ENCODE measurements around the gene GPR21. TPM values are rescaled to one million over a fixed set of nuclear protein-coding genes. Genes with fewer than 3 reads are reported as not detected.

GPR21 gene
- polyA plus RNA-seq, 4 donors, result 0.62 to 0.65 TPM; not detected in 2

DNA sequence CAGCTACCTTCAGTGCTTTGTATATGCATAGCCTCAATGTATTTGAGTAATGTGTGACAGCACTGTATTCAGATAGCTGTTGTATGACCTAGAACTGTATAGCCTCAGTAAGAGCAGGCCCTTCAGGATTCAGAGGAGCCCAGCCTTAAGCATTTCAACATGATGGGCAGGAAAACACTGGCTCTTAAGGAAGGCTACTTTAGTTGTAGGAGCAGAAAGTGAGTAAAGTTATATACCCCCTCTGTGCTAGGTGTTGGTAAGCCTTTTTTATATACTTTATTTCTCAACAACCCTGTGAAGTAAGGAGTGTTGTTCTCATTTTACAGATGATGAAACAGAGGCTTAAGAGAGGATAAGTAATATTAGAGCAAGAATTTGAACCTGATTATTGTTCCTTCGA lies 1.5 kb upstream of the GPR21 start:
- no peak for DNase-seq (ENCODE audit: low read depth in 4 of 4, low spot score in 2 of 4)

DNA sequence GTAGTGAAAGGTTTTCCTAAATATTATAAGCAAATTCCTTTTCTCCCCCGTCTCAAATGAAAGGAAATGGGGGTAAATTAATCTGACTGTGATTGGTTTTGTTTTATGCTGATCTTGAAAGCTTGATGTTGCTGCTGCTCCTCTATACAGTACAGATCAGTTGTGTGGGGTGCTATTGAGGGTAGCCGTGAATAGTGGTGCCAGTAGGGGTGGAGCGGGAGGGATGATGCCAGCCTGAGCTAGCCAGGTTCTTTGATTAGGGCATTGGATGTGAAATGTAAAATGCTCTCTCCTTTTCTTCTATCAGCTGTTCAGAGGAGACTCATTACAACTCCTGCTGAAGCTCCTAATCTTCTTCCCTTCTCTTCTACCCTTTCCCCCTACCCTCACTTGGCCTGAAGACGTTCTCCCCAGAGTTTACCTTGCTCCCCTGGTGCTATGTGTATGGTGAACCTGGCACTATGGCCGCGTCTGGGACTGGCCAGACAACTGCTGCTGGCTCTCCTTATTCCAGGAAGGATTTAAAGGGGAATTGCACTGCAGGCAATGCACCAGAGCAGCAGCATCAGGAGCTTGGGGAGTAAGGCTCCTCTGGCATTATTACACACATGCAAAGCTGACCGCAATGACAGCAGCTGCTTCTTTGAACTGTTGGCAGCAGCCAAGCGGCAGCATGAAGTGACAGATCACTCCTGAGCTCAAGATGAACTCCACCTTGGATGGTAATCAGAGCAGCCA lies 566 bp downstream of the GPR21 start:
- no peak for DNase-seq (ENCODE audit: low read depth in 4 of 4, low spot score in 2 of 4)

DNA sequence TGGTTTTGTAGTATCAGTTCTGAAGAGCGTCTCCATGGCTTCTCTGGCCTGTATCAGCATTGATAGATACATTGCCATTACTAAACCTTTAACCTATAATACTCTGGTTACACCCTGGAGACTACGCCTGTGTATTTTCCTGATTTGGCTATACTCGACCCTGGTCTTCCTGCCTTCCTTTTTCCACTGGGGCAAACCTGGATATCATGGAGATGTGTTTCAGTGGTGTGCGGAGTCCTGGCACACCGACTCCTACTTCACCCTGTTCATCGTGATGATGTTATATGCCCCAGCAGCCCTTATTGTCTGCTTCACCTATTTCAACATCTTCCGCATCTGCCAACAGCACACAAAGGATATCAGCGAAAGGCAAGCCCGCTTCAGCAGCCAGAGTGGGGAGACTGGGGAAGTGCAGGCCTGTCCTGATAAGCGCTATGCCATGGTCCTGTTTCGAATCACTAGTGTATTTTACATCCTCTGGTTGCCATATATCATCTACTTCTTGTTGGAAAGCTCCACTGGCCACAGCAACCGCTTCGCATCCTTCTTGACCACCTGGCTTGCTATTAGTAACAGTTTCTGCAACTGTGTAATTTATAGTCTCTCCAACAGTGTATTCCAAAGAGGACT lies 1.5 kb downstream of the GPR21 start:
- DNase-seq (ENCODE audit: low read depth in 4 of 4, low spot score in 2 of 4), result no peak

DNA sequence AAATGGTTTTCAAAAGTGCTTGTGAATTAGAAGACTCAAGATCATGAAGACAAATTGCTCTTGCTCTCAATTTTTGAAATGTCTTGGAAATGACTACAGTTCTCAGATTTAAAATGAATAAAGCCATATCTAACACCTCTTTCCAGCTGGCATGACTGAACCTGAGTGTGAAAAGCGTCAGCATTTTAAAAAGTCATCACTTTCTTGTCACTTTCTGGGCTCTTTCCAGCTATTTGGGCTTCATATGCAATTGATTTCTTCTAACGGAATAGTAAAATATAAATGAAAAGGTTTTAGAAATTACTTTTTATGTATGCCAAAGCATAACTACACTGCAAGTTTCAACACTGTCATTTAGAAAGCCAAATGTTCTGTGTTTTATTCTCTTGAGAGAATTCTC lies 2.3 kb downstream of the GPR21 start:
- DNase-seq (ENCODE audit: low read depth in 4 of 4, low spot score in 2 of 4), result no peak

DNA sequence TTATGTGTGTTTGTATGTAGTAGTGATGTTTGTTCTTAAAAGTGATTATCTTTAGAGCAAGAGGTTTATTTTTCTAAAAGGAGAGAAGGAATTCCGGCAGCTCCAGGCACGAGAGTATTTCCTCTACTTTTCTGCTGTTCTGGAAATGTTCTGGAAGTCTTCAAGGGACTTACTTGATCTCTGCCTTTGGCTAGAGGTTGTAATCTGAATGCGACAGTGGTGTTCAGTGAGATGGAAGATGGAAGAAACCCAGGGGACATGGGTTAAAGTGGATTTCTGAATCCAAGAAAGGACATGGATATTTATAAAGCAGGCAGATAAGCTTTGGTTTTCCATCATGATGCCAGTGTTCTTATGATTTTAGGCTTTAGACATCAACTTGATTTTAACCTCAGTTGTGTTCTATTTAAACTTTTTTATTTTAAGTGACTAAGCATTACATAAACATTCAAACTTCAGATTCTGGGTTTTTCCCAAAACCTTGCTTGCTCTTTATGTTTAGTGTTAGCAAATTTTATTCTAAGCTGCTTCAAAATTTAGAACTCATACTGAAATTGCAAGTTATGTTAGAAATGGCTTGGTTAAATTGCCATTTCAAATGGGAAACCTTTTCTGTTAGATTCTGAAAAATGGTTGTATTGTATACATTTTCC lies 3.6 kb downstream of the GPR21 start:
- DNase-seq (ENCODE audit: low read depth in 4 of 4, low spot score in 2 of 4), result no peak

DNA sequence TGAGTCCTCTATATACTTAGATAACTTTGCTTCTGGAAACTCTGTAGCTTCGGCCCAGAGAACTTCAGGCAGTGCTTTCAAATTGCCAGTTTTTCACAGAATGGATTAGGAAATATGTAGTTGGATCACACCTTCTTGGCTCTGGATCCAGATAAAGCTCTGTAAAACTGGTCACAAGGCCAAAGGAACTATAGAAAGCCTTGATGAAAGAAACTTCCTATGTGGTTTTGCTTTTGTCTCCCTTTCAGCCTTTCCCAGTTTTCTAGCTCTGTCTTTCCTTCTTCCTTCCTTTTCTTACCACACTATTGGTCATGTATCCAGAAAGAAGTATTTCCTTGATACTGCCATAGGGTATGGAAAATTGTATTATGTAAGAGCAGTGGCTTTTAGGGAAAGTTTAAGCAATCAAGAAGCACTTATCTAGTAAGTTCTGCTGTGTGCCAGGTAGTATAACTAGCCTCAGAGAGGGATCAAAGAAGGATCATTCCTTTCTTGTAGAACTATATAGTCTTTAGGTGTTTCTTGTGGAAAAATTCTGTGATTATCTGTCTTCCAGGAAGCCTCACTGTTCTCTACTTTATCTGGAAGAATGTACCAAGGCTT lies 6.3 kb downstream of the GPR21 start:
- DNase-seq (ENCODE audit: low read depth in 4 of 4, low spot score in 2 of 4), result no peak

DNA sequence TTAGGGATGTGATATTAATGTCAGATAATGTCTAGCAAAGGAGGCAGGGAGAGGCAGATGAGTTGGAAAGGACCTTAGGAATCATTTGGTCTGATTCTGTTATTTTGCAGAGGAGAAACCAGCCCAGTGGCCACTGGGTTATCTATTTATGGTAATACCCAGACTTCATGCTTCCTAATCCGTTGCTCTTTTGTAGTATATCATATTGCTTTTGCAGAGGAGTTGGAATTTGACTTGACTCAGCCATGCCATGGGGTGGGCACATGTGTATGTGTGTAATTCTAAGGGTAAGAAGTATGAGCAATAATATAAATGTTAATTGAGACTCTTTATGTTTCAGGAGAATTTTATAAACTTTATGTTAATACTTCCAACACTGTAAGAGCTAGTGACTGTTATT lies 7.3 kb downstream of the GPR21 start:
- no peak for DNase-seq (ENCODE audit: low read depth in 4 of 4, low spot score in 2 of 4)

DNA sequence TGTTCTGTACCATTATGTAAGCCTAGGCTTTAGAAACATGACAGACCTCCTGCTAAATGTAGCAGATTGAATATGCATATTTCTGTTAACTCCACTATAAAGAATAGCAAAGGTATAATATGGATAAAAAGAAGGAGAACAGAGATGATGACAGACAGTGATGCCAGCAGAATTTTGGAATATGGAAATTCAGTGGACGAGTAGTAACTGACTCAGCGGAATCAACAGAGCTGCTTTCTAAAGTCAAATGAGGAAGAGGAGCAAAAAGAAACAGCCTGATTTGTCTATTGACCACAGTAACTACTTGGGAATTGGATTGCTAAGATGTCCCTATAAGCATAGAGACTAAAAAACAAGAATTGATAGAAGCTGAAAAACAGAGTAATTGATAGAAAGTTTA lies 8.0 kb downstream of the GPR21 start:
- no peak for DNase-seq (ENCODE audit: low read depth in 4 of 4, low spot score in 2 of 4)

DNA sequence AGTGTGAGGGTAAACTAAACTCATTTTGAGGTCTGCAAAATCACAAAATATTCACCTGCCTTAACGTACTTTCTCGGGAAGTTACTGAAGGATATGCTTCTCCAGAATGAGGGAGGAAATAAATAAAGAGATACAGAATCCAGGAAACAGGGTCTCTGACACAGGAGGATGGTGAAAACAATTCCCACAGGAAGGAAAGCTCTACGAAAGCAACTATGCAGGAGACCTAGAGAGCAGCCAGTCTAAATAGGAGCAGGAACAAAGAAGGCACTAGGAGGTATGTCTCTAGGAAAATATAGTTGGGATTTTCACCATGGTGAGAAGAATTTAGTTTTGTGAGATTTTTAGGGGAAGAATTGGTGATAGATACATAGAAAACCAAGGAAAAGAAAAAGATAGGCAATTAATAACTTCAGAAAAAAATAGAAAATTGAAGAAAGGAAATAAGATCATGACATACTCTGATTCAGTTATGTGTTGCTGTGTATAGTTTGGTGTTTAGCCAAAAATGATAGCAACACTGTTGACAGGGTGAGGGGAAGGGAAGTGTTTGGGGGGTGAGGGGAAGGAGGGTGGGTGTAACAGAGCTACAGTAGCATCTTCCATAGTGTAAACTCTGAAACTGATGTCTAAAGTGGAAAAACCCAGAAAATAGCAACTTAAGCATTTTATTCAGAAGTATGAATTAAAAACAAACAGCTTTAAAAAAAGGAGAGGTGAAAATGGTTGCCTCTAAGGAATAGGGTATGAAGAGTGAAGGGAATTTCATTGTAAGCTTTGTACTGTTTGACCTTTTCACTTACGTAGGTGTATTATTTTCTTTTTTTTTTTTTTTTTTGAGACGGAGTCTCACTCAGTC lies 9.8 kb downstream of the GPR21 start:
- DNase-seq (ENCODE audit: low read depth in 4 of 4, low spot score in 2 of 4), result no peak

DNA sequence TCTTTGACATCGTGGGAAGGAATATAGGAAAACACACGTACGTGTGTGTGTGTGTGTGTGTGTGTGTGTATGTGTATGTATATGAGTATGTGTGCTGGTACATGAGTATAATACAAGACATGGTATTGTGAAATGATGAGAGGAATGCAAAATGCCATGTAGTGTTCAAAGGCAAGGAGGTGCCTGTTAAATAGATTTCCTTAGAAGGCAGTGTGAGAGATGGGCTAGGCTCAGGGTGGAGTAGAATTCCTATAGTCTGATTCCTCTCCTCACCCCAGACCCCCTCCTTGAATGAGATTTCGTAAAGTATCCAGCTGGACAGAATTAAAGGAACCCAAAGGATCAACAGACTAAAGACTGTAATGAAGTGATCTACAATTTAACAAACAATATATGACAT lies 11.1 kb downstream of the GPR21 start:
- DNase-seq (ENCODE audit: low read depth in 4 of 4, low spot score in 2 of 4), result no peak

DNA sequence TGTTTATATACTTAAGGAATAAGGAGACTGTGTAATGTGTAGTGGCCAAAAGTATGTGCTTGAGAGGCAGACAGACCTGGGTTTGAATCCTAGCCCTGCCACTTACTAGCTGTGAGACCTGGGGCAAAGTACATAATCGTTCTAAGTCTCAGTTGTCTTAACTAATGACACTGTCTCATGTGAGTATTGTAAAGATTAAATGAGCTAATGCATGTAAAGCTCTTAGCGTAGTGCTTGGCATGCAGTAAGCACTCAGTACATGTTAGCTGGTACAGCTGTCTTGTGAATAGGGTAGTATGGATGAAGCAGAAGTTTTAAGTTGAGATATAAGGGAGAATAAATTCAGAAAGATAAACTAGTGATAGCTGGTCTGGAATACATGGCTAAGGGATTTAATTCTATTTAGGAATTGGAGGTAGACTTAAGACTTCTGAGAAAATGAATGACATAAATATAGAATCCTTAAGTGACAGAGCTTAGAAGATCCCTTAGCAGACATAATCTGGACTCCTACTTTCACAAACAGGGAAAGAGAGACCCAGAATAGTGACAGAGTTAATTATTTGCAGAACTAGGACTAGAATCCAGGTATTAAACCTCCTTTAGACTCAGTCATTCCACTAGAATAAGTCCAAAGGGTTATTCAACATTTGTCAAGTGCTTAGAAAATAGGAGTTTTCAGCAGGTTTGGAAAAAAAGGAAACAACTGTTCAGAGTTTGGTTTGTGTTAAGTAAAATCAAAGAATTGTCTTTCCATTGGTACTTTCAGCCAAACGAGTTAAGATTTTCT lies 13.1 kb downstream of the GPR21 start:
- DNase-seq (ENCODE audit: low read depth in 4 of 4, low spot score in 2 of 4), result no peak

DNA sequence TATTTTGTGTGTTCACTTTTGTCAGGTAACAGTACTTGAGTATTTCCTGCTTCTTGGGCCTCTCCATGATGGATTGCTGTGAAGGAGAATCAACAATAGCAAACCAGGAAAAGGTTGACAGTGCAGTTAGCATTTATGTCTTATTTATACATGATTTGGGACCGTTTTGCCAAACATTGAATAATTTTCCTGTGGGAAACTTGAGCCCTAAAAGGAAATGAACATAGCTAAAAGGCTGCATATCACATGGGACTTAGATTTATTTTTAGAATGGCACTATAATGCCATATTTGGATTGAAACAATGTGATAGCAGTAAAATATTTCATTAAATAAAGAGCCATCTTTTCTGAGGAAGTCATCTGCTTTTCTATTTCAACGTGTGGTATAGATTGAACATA lies 15.3 kb downstream of the GPR21 start:
- no peak for DNase-seq (ENCODE audit: low read depth in 4 of 4, low spot score in 2 of 4)

DNA sequence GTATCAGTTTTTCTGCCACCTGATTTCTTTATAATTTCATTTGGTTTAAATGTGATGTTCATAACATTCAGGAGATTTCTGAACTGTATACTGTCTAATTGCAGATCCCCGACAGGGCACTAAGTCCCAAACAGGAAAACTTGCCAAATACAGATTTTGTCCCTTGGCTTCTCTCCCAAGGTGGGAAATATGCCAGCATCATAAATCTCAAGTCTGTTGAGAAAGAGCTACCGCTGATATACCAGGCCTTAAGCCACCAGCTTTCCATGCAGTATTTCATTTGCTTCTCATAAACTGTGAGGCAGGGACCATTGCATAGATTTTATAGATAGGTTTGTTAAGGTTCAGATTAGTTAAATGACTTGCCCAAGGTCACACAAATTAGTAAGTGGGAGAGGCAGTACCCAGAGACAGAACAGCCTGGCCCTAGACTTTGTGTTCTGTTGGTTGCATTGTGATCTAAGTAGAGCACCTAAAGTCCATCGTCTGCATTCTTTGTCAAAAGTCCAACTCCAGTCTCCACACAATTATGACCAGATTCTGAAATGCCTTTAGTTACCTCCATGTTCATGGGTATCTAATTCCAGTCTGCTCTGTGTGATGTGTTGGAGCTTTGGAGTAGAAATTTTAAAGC lies 16.2 kb downstream of the GPR21 start:
- DNase-seq (ENCODE audit: low read depth in 4 of 4, low spot score in 2 of 4), result no peak

DNA sequence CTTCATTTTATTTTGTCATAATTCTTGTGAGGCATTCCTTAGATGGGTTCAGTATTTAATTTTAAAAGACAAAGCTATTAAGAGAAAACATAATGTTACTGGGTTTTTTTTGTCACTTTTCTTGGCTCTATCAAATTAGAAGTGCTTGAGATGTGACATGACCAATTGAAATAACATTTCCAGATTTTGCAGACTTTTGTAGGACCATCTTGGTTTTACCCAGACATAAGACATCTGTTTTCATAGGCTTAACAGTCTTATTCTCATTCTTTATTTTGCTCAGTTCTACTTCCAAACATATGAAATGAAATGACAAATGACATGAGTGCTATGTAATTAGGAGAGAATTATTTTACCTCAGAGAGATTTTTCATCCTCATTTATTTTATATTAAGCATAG lies 19.6 kb downstream of the GPR21 start:
- DNase-seq (ENCODE audit: low read depth in 4 of 4, low spot score in 2 of 4), result no peak

DNA sequence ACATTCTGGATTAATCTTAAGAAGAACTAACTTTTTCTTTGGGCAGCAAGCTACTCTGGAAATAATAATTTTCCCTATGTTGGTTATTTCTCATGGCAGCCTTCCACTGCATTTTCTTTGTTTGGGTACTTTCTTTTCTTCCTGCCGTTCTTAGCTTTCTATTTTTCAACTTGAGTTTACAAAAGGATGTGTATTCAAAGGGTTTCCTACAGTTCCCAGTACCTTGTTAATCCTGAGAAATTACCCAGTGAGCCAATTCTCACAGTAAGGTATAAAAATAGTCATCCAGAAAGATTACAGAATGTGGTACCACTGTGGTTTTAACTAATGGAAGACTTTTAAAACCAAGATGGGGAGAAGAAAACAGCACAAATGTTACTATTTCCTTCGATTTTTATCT lies 20.2 kb downstream of the GPR21 start:
- no peak for DNase-seq (ENCODE audit: low read depth in 4 of 4, low spot score in 2 of 4)

DNA sequence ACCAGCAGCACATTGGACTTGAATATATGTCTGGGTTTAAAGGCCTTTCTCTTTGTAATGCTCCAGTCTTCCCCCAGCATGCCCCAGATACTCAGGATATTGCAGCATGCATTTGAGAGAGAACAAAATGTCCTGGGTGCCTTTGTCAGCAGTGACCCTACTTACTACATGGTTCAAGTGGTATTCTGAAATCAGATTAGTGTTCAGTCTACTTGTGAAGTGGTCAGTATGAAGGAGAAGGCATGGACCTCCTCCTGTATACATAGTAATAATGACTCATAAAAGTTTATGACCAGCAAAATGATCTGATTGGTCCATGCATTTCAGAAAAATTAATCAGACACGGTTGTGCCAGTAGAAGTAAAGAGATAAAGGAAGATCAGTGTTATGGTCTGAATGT lies 25.4 kb downstream of the GPR21 start:
- no peak for DNase-seq (ENCODE audit: low read depth in 4 of 4, low spot score in 2 of 4)

DNA sequence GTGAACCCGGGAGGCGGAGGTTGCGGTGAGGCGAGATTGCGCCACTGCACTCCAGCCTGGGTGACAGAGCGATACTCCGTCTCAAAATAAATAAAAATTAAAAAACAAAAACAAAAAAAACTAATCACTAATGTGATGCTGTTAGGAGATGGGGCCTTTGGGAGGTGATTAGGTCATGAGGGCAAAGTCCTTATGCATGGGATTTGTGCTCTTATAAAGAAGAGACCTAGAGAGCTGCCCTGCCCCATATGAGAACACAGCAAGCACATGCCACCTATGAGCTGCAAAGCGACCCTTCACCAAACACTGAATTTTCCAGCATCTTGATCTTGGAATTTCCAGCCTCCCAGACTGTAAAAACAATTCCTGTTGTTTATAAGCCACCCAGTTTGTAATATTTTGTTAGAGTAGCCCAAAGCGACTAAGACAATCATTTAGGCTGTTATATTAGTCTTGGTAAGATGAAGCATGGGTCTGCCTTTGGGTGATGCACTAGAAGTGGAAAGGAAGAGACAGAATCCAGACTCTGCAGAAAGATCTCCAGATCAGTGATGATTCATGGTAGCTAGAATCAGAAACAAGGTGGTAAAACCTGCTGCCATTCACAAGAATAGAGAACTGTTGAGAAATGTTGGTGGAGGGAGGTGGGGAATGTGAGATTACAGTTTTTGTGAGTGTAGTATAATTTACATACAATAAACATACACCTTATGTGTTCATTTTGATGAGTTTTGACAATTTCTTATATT lies 26.2 kb downstream of the GPR21 start:
- DNase-seq (ENCODE audit: low read depth in 4 of 4, low spot score in 2 of 4), result no peak

DNA sequence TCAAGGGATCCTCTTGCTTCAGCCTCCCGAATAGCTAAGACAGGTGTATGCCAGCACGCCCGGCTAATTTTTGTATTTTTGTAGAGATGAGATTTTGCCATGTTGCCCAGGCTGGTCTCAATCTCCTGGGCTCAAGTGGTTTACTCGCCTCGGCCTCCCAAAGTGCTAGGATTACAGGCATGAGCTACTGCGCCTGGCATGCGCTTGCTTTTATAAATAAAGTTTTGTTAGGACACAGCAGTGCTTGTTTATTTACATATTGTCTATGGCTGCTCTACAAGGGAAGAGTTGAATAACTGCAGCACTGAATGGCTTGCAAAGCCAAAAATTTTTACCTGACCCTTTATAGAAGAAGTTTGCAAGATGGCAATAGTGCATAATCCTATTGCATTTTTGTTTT lies 27.7 kb downstream of the GPR21 start:
- DNase-seq (ENCODE audit: low read depth in 4 of 4, low spot score in 2 of 4), result no peak
